Measurements from ENCODE around the gene VPS9D1. TPM values are rescaled to one million over a fixed set of nuclear protein-coding genes. Genes with fewer than 3 reads are reported as not detected.

VPS9D1 gene
- total and polyA plus RNA-seq, 2 of the 4 experiments (the other 2 are of a cell fraction) = 1.8 to 20.3 TPM

DNA sequence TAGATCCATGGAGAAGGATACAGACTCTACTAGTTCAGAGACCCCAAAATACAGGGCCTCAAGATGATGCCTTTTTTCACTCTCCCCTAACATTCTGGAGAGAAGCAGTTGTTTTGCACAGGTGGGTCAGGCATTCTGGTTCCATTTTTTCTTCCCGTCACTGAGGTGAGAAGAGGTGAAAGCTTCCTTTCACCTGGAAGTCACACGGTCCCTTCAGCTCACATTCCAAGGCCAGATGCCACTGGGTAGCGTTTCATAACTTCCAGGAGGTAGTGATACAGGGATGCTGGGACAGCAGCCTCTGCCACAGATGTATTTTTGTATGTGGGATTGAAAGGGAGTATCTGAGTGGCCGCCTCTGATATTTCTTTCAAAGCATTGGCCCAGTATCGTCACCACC lies 32.3 kb downstream of the VPS9D1 start:
- no peak overlapping the region for H3K4me2 ChIP-seq (ENCODE audit: low read depth, low read length)
- in situ Hi-C loops (cut with MboI; ENCODE audit: low sequenced_read_pairs) = no loop called here
- no peak overlapping the region for H2BK120ac ChIP-seq (ENCODE audit: low read depth, low read length)
- no peak overlapping the region for H4K91ac ChIP-seq (ENCODE audit: insufficient read depth, low read depth, low read length)
- WGBS, 2 experiments (ENCODE audit: extremely low coverage in 2 of 2, insufficient read length in 1 of 2) = no CpG with 5 or more reads among the region's 5 CpGs
- peaks cover 3% of the 10 kb centered on the region; the same call in 1 of the 2 replicates for H3K9me3 ChIP-seq (ENCODE audit: control insufficient read depth, insufficient read depth, low read length)
- H3K4ac ChIP-seq (ENCODE audit: low read depth, low read length) = no peak overlapping the region
- H3K27me3 ChIP-seq (ENCODE audit: control insufficient read depth, insufficient read depth, low read length) = no peaks in the 10 kb centered on the region
- no peak overlapping the region for H3K4me3 ChIP-seq (ENCODE audit: insufficient read depth, low read depth, low read length)
- H2AK9ac ChIP-seq (replicated peaks; ENCODE audit: low read depth, low read length, poor library complexity) = no peak overlapping the region
- peaks cover 3% of the 10 kb centered on the region for H3K4me1 ChIP-seq (ENCODE audit: control insufficient read depth, insufficient read depth, low read length)
- H3K56ac ChIP-seq (ENCODE audit: extremely low read depth, insufficient read depth, low read length) = no peak overlapping the region
- H4K5ac ChIP-seq (ENCODE audit: low read depth, low read length) = no peak overlapping the region
- H2BK15ac ChIP-seq (ENCODE audit: low read depth, low read length) = no peak overlapping the region
- ATAC-seq (ENCODE audit: low read depth) (no peak), DNase-seq (no peak)
- no peak overlapping the region for H2BK20ac ChIP-seq (ENCODE audit: low read depth, low read length)
- H3K14ac ChIP-seq (replicated peaks; ENCODE audit: low read depth, low read length) = no peak overlapping the region
- no peak overlapping the region for H3K23ac ChIP-seq (ENCODE audit: low read depth, low read length)
- H2AK5ac ChIP-seq (ENCODE audit: low read depth, low read length) = 0 out of 2 replicates have a peak overlapping the region, but pooled peaks have one; percentile 8
- H3K36me3 ChIP-seq (ENCODE audit: control insufficient read depth, insufficient read depth, low read length) = peaks cover 28% of the 10 kb centered on the region
- H4K8ac ChIP-seq (ENCODE audit: low read depth in 2 of 2, low read length in 2 of 2) = no peak overlapping the region
- dilution Hi-C loops (cut with HindIII; ENCODE audit: low sequenced_read_pairs, unreplicated experiment) = no loop called here
- no peak for TF ChIP-seq MAFK (IDR thresholded peaks at IDR 0.05; ENCODE audit: low read depth, low read length)
- TF ChIP-seq MAZ (IDR thresholded peaks at IDR 0.05; ENCODE audit: borderline replicate concordance, low read depth, low read length) = no peak
- no peak for TF ChIP-seq FOS (IDR thresholded peaks at IDR 0.05; ENCODE audit: low read depth, low read length)
- TF ChIP-seq, protein P1, sequence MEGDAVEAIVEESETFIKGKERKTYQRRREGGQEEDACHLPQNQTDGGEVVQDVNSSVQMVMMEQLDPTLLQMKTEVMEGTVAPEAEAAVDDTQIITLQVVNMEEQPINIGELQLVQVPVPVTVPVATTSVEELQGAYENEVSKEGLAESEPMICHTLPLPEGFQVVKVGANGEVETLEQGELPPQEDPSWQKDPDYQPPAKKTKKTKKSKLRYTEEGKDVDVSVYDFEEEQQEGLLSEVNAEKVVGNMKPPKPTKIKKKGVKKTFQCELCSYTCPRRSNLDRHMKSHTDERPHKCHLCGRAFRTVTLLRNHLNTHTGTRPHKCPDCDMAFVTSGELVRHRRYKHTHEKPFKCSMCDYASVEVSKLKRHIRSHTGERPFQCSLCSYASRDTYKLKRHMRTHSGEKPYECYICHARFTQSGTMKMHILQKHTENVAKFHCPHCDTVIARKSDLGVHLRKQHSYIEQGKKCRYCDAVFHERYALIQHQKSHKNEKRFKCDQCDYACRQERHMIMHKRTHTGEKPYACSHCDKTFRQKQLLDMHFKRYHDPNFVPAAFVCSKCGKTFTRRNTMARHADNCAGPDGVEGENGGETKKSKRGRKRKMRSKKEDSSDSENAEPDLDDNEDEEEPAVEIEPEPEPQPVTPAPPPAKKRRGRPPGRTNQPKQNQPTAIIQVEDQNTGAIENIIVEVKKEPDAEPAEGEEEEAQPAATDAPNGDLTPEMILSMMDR (conservative IDR thresholded peaks at IDR 0.05; ENCODE audit: low read depth, low read length) = no peak
- TF ChIP-seq, protein P2, sequence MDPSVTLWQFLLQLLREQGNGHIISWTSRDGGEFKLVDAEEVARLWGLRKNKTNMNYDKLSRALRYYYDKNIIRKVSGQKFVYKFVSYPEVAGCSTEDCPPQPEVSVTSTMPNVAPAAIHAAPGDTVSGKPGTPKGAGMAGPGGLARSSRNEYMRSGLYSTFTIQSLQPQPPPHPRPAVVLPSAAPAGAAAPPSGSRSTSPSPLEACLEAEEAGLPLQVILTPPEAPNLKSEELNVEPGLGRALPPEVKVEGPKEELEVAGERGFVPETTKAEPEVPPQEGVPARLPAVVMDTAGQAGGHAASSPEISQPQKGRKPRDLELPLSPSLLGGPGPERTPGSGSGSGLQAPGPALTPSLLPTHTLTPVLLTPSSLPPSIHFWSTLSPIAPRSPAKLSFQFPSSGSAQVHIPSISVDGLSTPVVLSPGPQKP (IDR thresholded peaks at IDR 0.05; ENCODE audit: borderline replicate concordance, low read depth, low read length) = no peak
- TF ChIP-seq RAD21 (IDR thresholded peaks at IDR 0.05; ENCODE audit: low read length) = no peak
- no peak for TF ChIP-seq CEBPB (IDR thresholded peaks at IDR 0.05; ENCODE audit: low read depth, low read length)
- intact Hi-C loops (cut with micrococcal nuclease) = no loop called here
- H2BK5ac ChIP-seq (ENCODE audit: low read depth, low read length, poor library complexity, severe bottlenecking) = no peak overlapping the region
- peaks cover 6% of the 10 kb centered on the region; the same call in 1 of the 2 replicates for H3K9me1 ChIP-seq (ENCODE audit: insufficient read depth, low read length)
- no peak overlapping the region for H3K9ac ChIP-seq (ENCODE audit: low read depth, low read length)
- no peak overlapping the region for H3K18ac ChIP-seq (ENCODE audit: low read depth, low read length)
- H4K20me1 ChIP-seq (ENCODE audit: insufficient read depth, low read length) = peaks cover 3% of the 10 kb centered on the region
- no peak overlapping the region for H2AFZ ChIP-seq (replicated peaks; ENCODE audit: low read length, poor library complexity)
- no peak overlapping the region for H3K27ac ChIP-seq (ENCODE audit: insufficient read depth, low read length)
- peaks cover 28 to 36% of the 10 kb centered on the region in 2 experiments for H3K79me1 ChIP-seq (ENCODE audit: low read depth in 1 of 2, low read length in 2 of 2)
- CTCF ChIA-PET = no interaction called here
- POLR2A ChIA-PET (ENCODE audit: unreplicated experiment) = no interaction called here
- TSS peak; percentile 53 for BruUV-seq (replicated peaks)

Measured in IMR-90 (cell line).